GM12878 (cell line): ENCODE measurements around the gene NSUN5. TPM values are rescaled to one million over a fixed set of nuclear protein-coding genes. Genes with fewer than 3 reads are reported as not detected.

ENCODE experiments used
- ATAC-seq: fragments of 200-7000 bp; cut with Tn5 transposase; 3 replicates; pipeline ENCODE4 v1.9.1; 2020; ENCODE audit warnings: mild to moderate bottlenecking, moderate library complexity
- BruUV-seq: library from RNA; stranded (reverse); fragments of 400-500 nt; replicated peaks from 2 replicates; lab custom pipeline; 2021; lab: Mats Ljungman, UMichigan
- CTCF ChIA-PET: fragments of 300-600 bp; sonication (Branson Sonifier 250); formaldehyde crosslinking; extraction: SDS; loops from one replicate; lab custom pipeline; 2021; ENCODE audit warnings: inconsistent platforms; lab: Yijun Ruan, JAX
- POLR2A ChIA-PET: fragments of 350-600 bp; formaldehyde crosslinking; extraction: SDS; loops from one replicate; lab custom pipeline; 2021; ENCODE audit warnings: inconsistent platforms; lab: Charles Lee
- RAD21 ChIA-PET: fragments of 300-600 bp; sonication (Branson Sonifier 250); formaldehyde crosslinking; loops from one replicate; lab custom pipeline; 2023; ENCODE audit warnings: antibody characterized with exemption; ENCODE audit not compliant: unreplicated experiment; lab: Charles Lee
- SMC1A ChIA-PET: fragments of 300-600 bp; sonication (Branson Sonifier 250); formaldehyde crosslinking; loops from one replicate; lab custom pipeline; 2023; ENCODE audit not compliant: unreplicated experiment, uncharacterized antibody; lab: Charles Lee
- DNase-seq: peaks from one replicate; pipeline ENCODE4 v3.0.0-alpha.2; 2011; ENCODE audit warnings: low read depth, low spot score
- FAIRE-seq: peaks from 3 replicates; lab custom pipeline; 2011; peaks lifted over from hg19 to GRCh38; lab: Jason Lieb, UNC
- H2AFZ ChIP-seq: 2 replicates; pipeline ENCODE4 v1.6.0; 2011; ENCODE audit warnings: low read depth, low read length, control low read depth; ENCODE audit not compliant: control insufficient read depth
- H3K27ac ChIP-seq: 2 replicates; pipeline ENCODE4 v1.5.1; 2011; ENCODE audit warnings: control low read depth; ENCODE audit not compliant: control insufficient read depth, insufficient read depth
- H3K27me3 ChIP-seq, 2 experiments: replicated peaks in 1 of 2; 2 replicates each; pipeline versions ENCODE4 v1.6.0 to v1.6.1; 2011; ENCODE audit warnings: low read length in 1 of 2; ENCODE audit not compliant: control insufficient read depth in 2 of 2, insufficient read depth in 2 of 2
- H3K36me3 ChIP-seq, 2 experiments: 2 replicates each; pipeline ENCODE4 v1.5.1; 2011; ENCODE audit warnings: low read length in 1 of 2; ENCODE audit not compliant: control insufficient read depth in 2 of 2, insufficient read depth in 2 of 2
- H3K4me1 ChIP-seq: 2 replicates; pipeline ENCODE4 v1.6.1; 2011; ENCODE audit warnings: mild to moderate bottlenecking, low read length, moderate library complexity, mixed read lengths; ENCODE audit not compliant: control insufficient read depth, insufficient read depth
- H3K4me2 ChIP-seq: 2 replicates; pipeline ENCODE4 v1.6.0; 2011; ENCODE audit warnings: control low read depth; ENCODE audit not compliant: control insufficient read depth, insufficient read depth
- H3K4me3 ChIP-seq: fragments of 200-600 bp; sonication (generic); 2 replicates; pipeline ENCODE4 v1.5.1; 2016
- H3K79me2 ChIP-seq: 2 replicates; pipeline ENCODE4 v1.6.0; 2011; ENCODE audit warnings: low read length; ENCODE audit not compliant: control insufficient read depth, insufficient read depth
- H3K9ac ChIP-seq: 2 replicates; pipeline ENCODE4 v1.8.0; 2011; ENCODE audit warnings: low read length, control low read depth, mixed read lengths; ENCODE audit not compliant: control insufficient read depth, insufficient read depth
- H3K9me3 ChIP-seq: replicated peaks from 3 replicates; pipeline ENCODE4 v1.5.1; 2011; ENCODE audit warnings: mild to moderate bottlenecking, low read length; ENCODE audit not compliant: control insufficient read depth, insufficient read depth
- H4K20me1 ChIP-seq: 2 replicates; pipeline ENCODE4 v1.6.0; 2011; ENCODE audit not compliant: control insufficient read depth, insufficient read depth
- BHLHE40 ChIP-seq, 2 experiments: fragments of 450-650 bp in 1 of 2; IDR thresholded peaks; 2 replicates each; pipeline ENCODE4 v1.6.1; 2011 to 2017; ENCODE audit warnings: low read depth in 2 of 2, borderline replicate concordance in 1 of 2, improper control_type of control experiment in 1 of 2, low read length in 1 of 2, mild to moderate bottlenecking in 1 of 2
- EED ChIP-seq: sonication (generic); IDR thresholded peaks from 2 replicates; pipeline ENCODE4 v1.6.1; 2016; ENCODE audit warnings: antibody characterized with exemption, low read depth
- FOXK2 ChIP-seq: fragments of 450-650 bp; IDR thresholded peaks from 2 replicates; pipeline ENCODE4 v1.6.1; 2017; ENCODE audit warnings: mild to moderate bottlenecking, moderate library complexity
- HDAC2 ChIP-seq: fragments of 200-600 bp; sonication (generic); IDR thresholded peaks from 2 replicates; pipeline ENCODE4 v1.6.1; 2017
- HDAC6 ChIP-seq: fragments of 200-600 bp; sonication (generic); IDR thresholded peaks from one replicate; pipeline ENCODE4 v1.8.0; 2017; ENCODE audit warnings: antibody characterized with exemption; ENCODE audit not compliant: unreplicated experiment
- IKZF1 ChIP-seq: fragments of 450-650 bp; conservative IDR thresholded peaks from 2 replicates; pipeline ENCODE4 v1.6.1; 2017; ENCODE audit warnings: antibody characterized with exemption, mild to moderate bottlenecking
- IKZF2 ChIP-seq, 2 experiments: fragments of 450-650 bp; IDR thresholded peaks; 2 replicates each; pipeline ENCODE4 v1.6.1; 2017; ENCODE audit warnings: mild to moderate bottlenecking in 2 of 2, moderate library complexity in 2 of 2
- NFYA ChIP-seq: IDR thresholded peaks from 2 replicates; pipeline ENCODE4 v1.6.1; 2011; ENCODE audit warnings: low read depth, mild to moderate bottlenecking, low read length, improper control_type of control experiment, borderline replicate concordance
- POLR2AphosphoS5 ChIP-seq: IDR thresholded peaks from 2 replicates; pipeline ENCODE4 v1.6.1; 2011; ENCODE audit warnings: mild to moderate bottlenecking, low read length, inconsistent platforms
- RELA ChIP-seq: fragments of 450-650 bp; IDR thresholded peaks from 2 replicates; pipeline ENCODE4 v1.8.0; 2014; ENCODE audit warnings: borderline replicate concordance; ENCODE audit not compliant: partially characterized antibody
- SMAD5 ChIP-seq: IDR thresholded peaks from 2 replicates; pipeline ENCODE4 v1.6.1; 2016; ENCODE audit warnings: antibody characterized with exemption, low read depth
- STAT1 ChIP-seq: fragments of 450-650 bp; conservative IDR thresholded peaks from 2 replicates; pipeline ENCODE4 v1.6.1; 2014; ENCODE audit warnings: antibody characterized with exemption, mild to moderate bottlenecking
- SUPT20H ChIP-seq: IDR thresholded peaks from 2 replicates; pipeline ENCODE4 v1.6.1; 2011; ENCODE audit warnings: low read depth, mild to moderate bottlenecking, low read length, moderate library complexity, borderline replicate concordance; ENCODE audit not compliant: control insufficient read depth
- TCF12 ChIP-seq: IDR thresholded peaks from 2 replicates; pipeline ENCODE4 v1.6.1; 2011; ENCODE audit warnings: low read depth, mild to moderate bottlenecking, low read length
- ZNF384 ChIP-seq: IDR thresholded peaks from 2 replicates; pipeline ENCODE4 v1.6.1; 2012; ENCODE audit warnings: low read depth, mild to moderate bottlenecking, low read length, improper control_type of control experiment, borderline replicate concordance
- WGBS: methylation state at CpG from one replicate; pipeline ENCODE4 v1.1.6; 2016; ENCODE audit warnings: low lambda C conversion rate; ENCODE audit not compliant: insufficient replicate concordance, insufficient coverage; ENCODE audit errors: missing lambda C conversion rate; 5-methylcytosine and 5-hydroxymethylcytosine counted together
- in situ Hi-C: fragments of 300-500 bp; cut with MboI; formaldehyde crosslinking; loops from 9 replicates; pipeline ENCODE4 v1.14.3; 2018; ENCODE audit warnings: mixed read lengths
- intact Hi-C: fragments of 100-400 bp; cut with micrococcal nuclease; formaldehyde crosslinking; loops from one replicate; pipeline ENCODE4 v1.14.2; 2022; ENCODE audit not compliant: unreplicated experiment
- polyA plus RNA-seq, 11 experiments: library from polyadenylated mRNA; depleted of rRNA in 4 of 11; unstranded in 6 of 11; stranded (reverse) in 5 of 11; fragments of >200 nt; fragmentation: Nextera tagmentation in 4 of 11; fragmentation: Illumina TruSeq in 1 of 11; extraction: Ambion mirVana in 4 of 11; extraction: Trizol in 1 of 11; gene quantifications; 1 replicate in 1 of 11; 2 replicates in 10 of 11; pipeline versions ENCODE4 v1.2.1 to v1.2.3, GENCODE V29; 2011 to 2016; ENCODE audit warnings: inconsistent platforms in 2 of 11, missing spikeins in 2 of 11, low read depth in 1 of 11
- total RNA-seq, 4 experiments: library from RNA; depleted of rRNA in 3 of 4; stranded (reverse); fragments of >200 nt in 3 of 4; fragmentation: Illumina TruSeq in 1 of 4; extraction: Trizol in 1 of 4; gene quantifications; 2 replicates each; pipeline versions ENCODE4 v1.2.1 to v1.2.3, GENCODE V29; 2013 to 2021
- TF ChIP-seq, protein P1 (sequence below): IDR thresholded peaks from 2 replicates; pipeline ENCODE4 v1.6.1; 2012; ENCODE audit warnings: low read depth, low read length, improper control_type of control experiment
- TF ChIP-seq, protein P2 (sequence below): fragments of 450-650 bp; IDR thresholded peaks from 2 replicates; pipeline ENCODE4 v1.6.1; 2016; ENCODE audit warnings: mild to moderate bottlenecking

Gene NSUN5
- total and polyA plus RNA-seq, 10 of the 15 experiments (the other 5 are each of a cell fraction or from before 2014, with no cell fraction given), result 2.0 to 63.4 (median 38.2) TPM

DNA sequence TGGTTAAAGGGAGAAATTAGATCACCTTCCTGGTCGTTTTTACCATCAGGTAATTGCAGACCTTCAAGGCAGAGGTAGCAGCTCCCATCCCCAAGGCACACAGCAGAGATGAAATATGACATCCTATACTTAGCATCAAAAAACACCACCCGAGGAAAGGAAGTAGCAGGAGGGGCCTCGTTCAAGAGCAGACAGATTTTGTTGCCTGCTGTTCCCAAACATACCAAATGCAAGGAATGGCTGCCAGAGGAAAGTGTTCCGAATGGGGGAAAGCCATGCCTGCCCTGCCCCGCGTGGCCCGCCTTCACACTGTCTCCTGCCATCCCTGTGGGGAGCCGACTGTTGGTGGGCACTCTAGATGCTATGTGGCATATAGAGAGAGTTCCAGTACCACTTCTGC is 37.3 kb upstream of the NSUN5 start:
- intact Hi-C loops, result no loop called here
- no peak overlapping the region for H3K9ac ChIP-seq

More for the DNA sequence above, 37.3 kb upstream of the NSUN5 start:
- DNase-seq (no peak), ATAC-seq (no peak), FAIRE-seq (no peak)
- 49% methylated on average over 8 of the region's 8 CpGs for WGBS
- in situ Hi-C loops, result no loop called here
- Histone ChIP-seq H3K36me3 (no peaks in the 10 kb centered on the region), H3K4me1 (no peaks in the 10 kb centered on the region), H3K4me2 (no peak overlapping the region), H3K9me3 (no peaks in the 10 kb centered on the region), H3K27ac (no peak overlapping the region), H4K20me1 (no peaks in the 10 kb centered on the region), H3K27me3 (no peaks in the 10 kb centered on the region; a peak in 1 of 4 replicates), H2AFZ (no peak overlapping the region), H3K4me3 (no peak overlapping the region), H3K79me2 (no peaks in the 10 kb centered on the region)
- SMC1A ChIA-PET, result no interaction called here
- no peak for TF ChIP-seq EED
- no peak for TF ChIP-seq BHLHE40 (IDR thresholded peaks at IDR 0.05; ENCODE audit: borderline replicate concordance in 1 of 2, low read depth in 2 of 2, low read length in 1 of 2)
- TF ChIP-seq TCF12, result no peak
- no peak for TF ChIP-seq HDAC6
- no peak for TF ChIP-seq FOXK2
- no peak for TF ChIP-seq ZNF384
- TF ChIP-seq, protein P1, sequence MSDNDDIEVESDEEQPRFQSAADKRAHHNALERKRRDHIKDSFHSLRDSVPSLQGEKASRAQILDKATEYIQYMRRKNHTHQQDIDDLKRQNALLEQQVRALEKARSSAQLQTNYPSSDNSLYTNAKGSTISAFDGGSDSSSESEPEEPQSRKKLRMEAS, result no peak
- TF ChIP-seq POLR2AphosphoS5, result no peak
- TF ChIP-seq RELA, result no peak
- TF ChIP-seq NFYA, result no peak
- no peak for TF ChIP-seq HDAC2
- TF ChIP-seq IKZF2 (IDR thresholded peaks at IDR 0.05), result no peak
- TF ChIP-seq STAT1, result no peak
- TF ChIP-seq SMAD5, result no peak
- TF ChIP-seq, protein P2, sequence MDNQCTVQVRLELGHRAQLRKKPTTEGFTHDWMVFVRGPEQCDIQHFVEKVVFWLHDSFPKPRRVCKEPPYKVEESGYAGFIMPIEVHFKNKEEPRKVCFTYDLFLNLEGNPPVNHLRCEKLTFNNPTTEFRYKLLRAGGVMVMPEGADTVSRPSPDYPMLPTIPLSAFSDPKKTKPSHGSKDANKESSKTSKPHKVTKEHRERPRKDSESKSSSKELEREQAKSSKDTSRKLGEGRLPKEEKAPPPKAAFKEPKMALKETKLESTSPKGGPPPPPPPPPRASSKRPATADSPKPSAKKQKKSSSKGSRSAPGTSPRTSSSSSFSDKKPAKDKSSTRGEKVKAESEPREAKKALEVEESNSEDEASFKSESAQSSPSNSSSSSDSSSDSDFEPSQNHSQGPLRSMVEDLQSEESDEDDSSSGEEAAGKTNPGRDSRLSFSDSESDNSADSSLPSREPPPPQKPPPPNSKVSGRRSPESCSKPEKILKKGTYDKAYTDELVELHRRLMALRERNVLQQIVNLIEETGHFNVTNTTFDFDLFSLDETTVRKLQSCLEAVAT, result no peak
- no peak for TF ChIP-seq SUPT20H
- no peak for TF ChIP-seq IKZF1
- CTCF ChIA-PET, result interaction anchor here (1.0 to 1.3 kb wide), 3 partner anchors 22 to 105 kb away, joined by 3 to 4 read pairs (median 3); no protein-coding TSS in a partner anchor
- RAD21 ChIA-PET, result interaction anchor here (0.6 kb wide), 1 partner anchor 9 kb away, joined by 3 read pairs; no protein-coding TSS in a partner anchor
- POLR2A ChIA-PET, result interaction anchor here (0.7 kb wide), 1 partner anchor 11 kb away, joined by 3 read pairs; no protein-coding TSS in a partner anchor
- BruUV-seq, result no TSS peak
